WTC11 (cell line): ENCODE measurements around the gene TBC1D22A. TPM values are rescaled to one million over a fixed set of nuclear protein-coding genes. Genes with fewer than 3 reads are reported as not detected.
A peak's percentile ranks its signal among the peaks of the same experiment; 100 is the strongest.

Experiments used
- ATAC-seq: fragments of 200-7000 bp; cut with Tn5 transposase; 2 replicates; pipeline ENCODE4 v1.10.0; 2021; ENCODE audit warnings: mild to moderate bottlenecking, moderate library complexity
- CTCF ChIA-PET: fragments of 300-600 bp; sonication (Branson Sonifier 250); formaldehyde crosslinking; loops from one replicate; lab custom pipeline; 2021; ENCODE audit warnings: antibody characterized with exemption; lab: Charles Lee
- POLR2A ChIA-PET: fragments of 350-600 bp; sonication (Branson Sonifier 250); formaldehyde crosslinking; loops from one replicate; lab custom pipeline; 2021; ENCODE audit warnings: antibody characterized with exemption; lab: Charles Lee
- DNase-seq: peaks from one replicate; pipeline ENCODE4 v3.0.0; 2021; ENCODE audit warnings: low spot score
- H3K27ac Mint-ChIP-seq: 2 replicates; pipeline ENCODE4 v1.8.0; 2021; ENCODE audit warnings: mixed read lengths
- H3K27me3 Mint-ChIP-seq: 2 replicates; pipeline ENCODE4 v1.8.0; 2021; ENCODE audit warnings: low read depth, mild to moderate bottlenecking, moderate library complexity, mixed read lengths
- H3K36me3 Mint-ChIP-seq: 2 replicates; pipeline ENCODE4 v1.8.0; 2021; ENCODE audit warnings: mixed read lengths
- H3K4me1 Mint-ChIP-seq: 2 replicates; pipeline ENCODE4 v1.8.0; 2022; ENCODE audit warnings: mixed read lengths
- H3K4me3 Mint-ChIP-seq: 2 replicates; pipeline ENCODE4 v1.8.0; 2021; ENCODE audit warnings: mild to moderate bottlenecking, moderate library complexity, mixed read lengths
- H3K9me3 Mint-ChIP-seq: 2 replicates; pipeline ENCODE4 v1.8.0; 2021; ENCODE audit warnings: mixed read lengths
- ATF2 ChIP-seq: sonication (generic); formaldehyde crosslinking; IDR thresholded peaks from 2 replicates; pipeline ENCODE4 v1.8.1; 2022; ENCODE audit warnings: low read depth, missing genetic modification reagents, borderline replicate concordance
- CBFB ChIP-seq: sonication (generic); formaldehyde crosslinking; IDR thresholded peaks from 2 replicates; pipeline ENCODE4 v1.8.1; 2022; ENCODE audit warnings: mild to moderate bottlenecking, low read depth, missing genetic modification reagents
- CREM ChIP-seq: sonication (generic); formaldehyde crosslinking; IDR thresholded peaks from 2 replicates; pipeline ENCODE4 v1.8.1; 2022; ENCODE audit warnings: mild to moderate bottlenecking, missing genetic modification reagents, moderate library complexity
- FOXP4 ChIP-seq: sonication (generic); formaldehyde crosslinking; IDR thresholded peaks from 2 replicates; pipeline ENCODE4 v1.8.0; 2022; ENCODE audit warnings: mild to moderate bottlenecking, missing genetic modification reagents
- HMGA2 ChIP-seq: fragments of 250-450 bp; sonication (Bioruptor Pico); IDR thresholded peaks from 2 replicates; pipeline ENCODE4 v1.4.0; 2021; ENCODE audit warnings: mild to moderate bottlenecking, moderate library complexity
- JAZF1 ChIP-seq: fragments of 250-450 bp; sonication (Bioruptor Pico); IDR thresholded peaks from 2 replicates; pipeline ENCODE4 v1.9.0; 2021; ENCODE audit warnings: moderate library complexity, mild to moderate bottlenecking, inconsistent platforms
- NR2C2 ChIP-seq: sonication (generic); formaldehyde crosslinking; IDR thresholded peaks from 2 replicates; pipeline ENCODE4 v1.8.0; 2022; ENCODE audit warnings: mild to moderate bottlenecking, missing genetic modification reagents
- PREB ChIP-seq: sonication (generic); formaldehyde crosslinking; IDR thresholded peaks from 2 replicates; pipeline ENCODE4 v1.8.1; 2022; ENCODE audit warnings: mild to moderate bottlenecking, missing genetic modification reagents, moderate library complexity, borderline replicate concordance
- ZBTB43 ChIP-seq: sonication (generic); formaldehyde crosslinking; IDR thresholded peaks from 2 replicates; pipeline ENCODE4 v1.8.1; 2023; ENCODE audit warnings: mild to moderate bottlenecking, missing genetic modification reagents
- ZNF423 ChIP-seq: fragments of 250-450 bp; sonication (Bioruptor Pico); IDR thresholded peaks from 2 replicates; pipeline ENCODE4 v2.1.2; 2022; ENCODE audit warnings: mild to moderate bottlenecking, moderate library complexity
- ZNF512 ChIP-seq: sonication (generic); formaldehyde crosslinking; IDR thresholded peaks from 2 replicates; pipeline ENCODE4 v1.8.1; 2022; ENCODE audit warnings: missing genetic modification reagents, borderline replicate concordance
- ZNF532 ChIP-seq: fragments of 250-450 bp; sonication (Bioruptor Pico); IDR thresholded peaks from 2 replicates; pipeline ENCODE4 v1.9.0; 2021; ENCODE audit warnings: mild to moderate bottlenecking, borderline replicate concordance
- ZSCAN18 ChIP-seq: fragments of 250-450 bp; sonication (Bioruptor Pico); IDR thresholded peaks from 2 replicates; pipeline ENCODE4 v2.1.2; 2022; ENCODE audit warnings: mild to moderate bottlenecking, moderate library complexity
- total RNA-seq: library from RNA; stranded (reverse); gene quantifications from 3 replicates; pipeline ENCODE4 v1.2.3, GENCODE V29; 2021

The TBC1D22A gene
- total RNA-seq, 1 experiment from 2014 or later = 18.1 TPM

- peaks cover 6% of the 10 kb centered on the region for H3K9me3 Mint-ChIP-seq
- no peak for DNase-seq
- TF ChIP-seq NR2C2 (CRISPR knock-in tag) = no peak
- TF ChIP-seq ZNF532 = no peak
- TF ChIP-seq ZNF512 (CRISPR knock-in tag) = no peak
- TF ChIP-seq ATF2 (CRISPR knock-in tag) = no peak
- no peak for TF ChIP-seq ZBTB43 (CRISPR knock-in tag)
- TF ChIP-seq ZSCAN18 = no peak
- no peak for TF ChIP-seq HMGA2
- no peak for TF ChIP-seq CREM (CRISPR knock-in tag)
- TF ChIP-seq JAZF1 (CRISPR knock-in tag) = no peak
- TF ChIP-seq, all 79 proteins: peak for 0
- Mint-ChIP-seq H3K4me3 (no peak overlapping the region), H3K4me1 (peaks cover 30% of the 10 kb centered on the region), H3K27me3 (no peaks in the 10 kb centered on the region; the same call in 1 of the 2 replicates), H3K36me3 (peaks cover 6% of the 10 kb centered on the region), H3K27ac (no peak overlapping the region)
- POLR2A ChIA-PET = no interaction called here
- CTCF ChIA-PET = no interaction called here
- no peak for ATAC-seq
Measured at GRCh38 chr22:46865642-46866041, 103.2 kb downstream of the TBC1D22A start.

GRCh38 chr22:46866591-46866990 lies 104.1 kb downstream of the TBC1D22A start:
- POLR2A ChIA-PET = no interaction called here
- peak; percentile 65 for ATAC-seq
- Mint-ChIP-seq H3K4me3 (no peak overlapping the region), H3K27me3 (no peaks in the 10 kb centered on the region; the same call in 1 of the 2 replicates), H3K36me3 (peaks cover 15% of the 10 kb centered on the region), H3K27ac (peak overlapping the region; percentile 37; the same call in 1 of the 2 replicates), H3K4me1 (peaks cover 30% of the 10 kb centered on the region), H3K9me3 (peaks cover 15% of the 10 kb centered on the region)
- CTCF ChIA-PET = interaction anchor here (0.7 to 1.5 kb wide), 3 partner anchors 21 to 146 kb away, joined by 3 to 4 read pairs (median 3); no protein-coding TSS in a partner anchor
- DNase-seq = no peak
- TF ChIP-seq FOXP4 (no peak), ZNF423 (CRISPR knock-in tag) (no peak), CBFB (no peak), PREB (CRISPR knock-in tag) (no peak)
